ENCODE data around the gene BAZ1A. TPM values are rescaled to one million over a fixed set of nuclear protein-coding genes. Genes with fewer than 3 reads are reported as not detected.

The BAZ1A gene
- total RNA-seq (10 to 100 TPM; 17.2 to 19.2 TPM), polyA plus RNA-seq (ENCODE audit: insufficient read length in 2 of 2) (10 to 100 TPM; 14.5 to 16.6 TPM)
- long read RNA-seq, donor 1, partial matches to known transcripts = 0 of 1 reads
- long read RNA-seq, donor 1, other reads (novel, unspliced or antisense) = 0 of 1 reads
- long read RNA-seq, donor 2 = 0 reads
- long read RNA-seq, donor 3 = 0 reads
- long read RNA-seq, donor 4, partial matches to known transcripts = 0 of 1 reads
- long read RNA-seq, donor 4, other reads (novel, unspliced or antisense) = 0 of 1 reads

DNA sequence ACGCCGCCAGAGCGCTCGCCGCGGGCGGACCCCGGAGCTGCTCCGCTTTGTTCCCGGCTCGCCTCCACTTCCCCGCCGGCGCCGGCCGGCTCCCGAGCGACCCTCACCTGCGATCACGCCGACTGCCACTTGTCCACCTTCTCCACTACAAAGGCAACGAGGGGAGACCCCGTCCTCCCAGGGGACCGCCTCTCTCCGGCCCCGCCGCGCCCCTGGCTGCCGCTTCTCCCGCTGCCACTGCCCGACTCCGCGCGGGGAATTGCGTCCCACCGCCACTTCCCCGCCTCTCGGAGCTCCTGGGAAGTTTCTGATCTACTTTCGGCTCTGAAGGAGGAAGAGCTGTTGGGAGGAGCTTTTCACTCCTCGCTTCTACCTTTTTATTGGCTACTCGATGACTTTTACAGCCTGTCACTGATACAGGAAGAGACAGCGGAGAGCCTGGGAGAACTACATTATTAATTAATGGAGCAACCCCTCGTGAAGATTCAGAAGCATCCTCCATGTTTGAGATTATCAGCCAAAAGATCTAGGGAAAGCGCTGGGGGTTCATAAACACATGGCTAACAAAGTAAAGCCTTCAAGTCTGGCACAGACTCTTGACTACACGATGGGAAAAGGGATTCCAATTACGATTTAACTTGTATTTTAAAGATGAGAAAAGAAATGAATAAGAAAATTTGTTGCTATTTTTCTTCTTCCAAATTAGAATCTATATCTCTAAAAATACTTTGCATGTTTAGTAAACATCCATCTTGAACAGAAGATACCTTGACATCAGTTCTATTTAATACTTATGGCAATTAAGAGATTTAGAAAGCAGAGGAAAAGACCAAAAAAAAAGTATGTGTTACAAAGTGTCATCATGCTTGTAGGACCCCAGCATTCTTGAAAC lies at the start of gene BAZ1A:
BAZ1A (minus strand) TSS at position 330 of the 892 bp plus-strand sequence. CDS start 756 bp downstream, outside the sequence.
- WGBS (ENCODE audit: insufficient coverage) = 0% methylated on average over 30 of the region's 46 CpGs
- no peaks in the 10 kb centered on the region for H3K27me3 ChIP-seq (ENCODE audit: control insufficient read depth, insufficient read depth, low read length)
- no peaks in the 10 kb centered on the region for H3K36me3 ChIP-seq (ENCODE audit: control insufficient read depth, insufficient read depth, low read length)
- peak; percentile 29 to 91 (median 48) for DNase-seq (ENCODE audit: low read depth in 4 of 6, low spot score in 6 of 6)
- peak within 1 kb of the TSS; percentile 85 for H3K4me3 ChIP-seq (ENCODE audit: low read depth, low read length)
- H3K4me1 ChIP-seq (ENCODE audit: control insufficient read depth, insufficient read depth, low read length) = peaks cover 3% of the 10 kb centered on the region
- no peaks in the 10 kb centered on the region for H3K9me3 ChIP-seq (ENCODE audit: control insufficient read depth, insufficient read depth, low read length)
- peak within 1 kb of the TSS; percentile 97 for H3K27ac ChIP-seq (ENCODE audit: low read depth, low read length)

DNA sequence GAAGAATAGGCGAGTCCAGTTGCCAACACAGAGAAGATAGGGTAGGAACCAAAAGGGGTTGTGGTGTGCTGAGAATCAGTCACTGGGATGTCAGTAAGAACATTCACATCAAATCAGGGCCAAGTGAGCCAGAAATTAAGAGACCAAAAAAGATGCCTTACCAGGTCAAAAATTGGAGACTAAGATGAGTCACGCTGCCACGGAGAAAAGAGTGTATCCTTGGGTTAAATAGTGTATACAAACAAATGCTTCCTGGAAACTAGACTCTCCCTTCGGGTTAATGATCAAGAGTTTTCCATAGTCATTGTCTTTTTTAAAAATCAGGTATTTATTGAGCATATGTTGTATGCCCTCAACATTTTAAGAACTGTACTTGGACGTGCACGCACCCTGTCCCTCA lies 45.2 kb upstream of the BAZ1A start:
- H3K4me3 ChIP-seq (ENCODE audit: low read depth, low read length) = no peak overlapping the region

GRCh38 chr14:34913619-34914018 lies 38.5 kb upstream of the BAZ1A start:
- Histone ChIP-seq H3K9me3 (ENCODE audit: control insufficient read depth, insufficient read depth, low read length) (no peaks in the 10 kb centered on the region), H3K36me3 (ENCODE audit: control insufficient read depth, insufficient read depth, low read length) (no peaks in the 10 kb centered on the region), H3K4me1 (ENCODE audit: control insufficient read depth, insufficient read depth, low read length) (no peaks in the 10 kb centered on the region), H3K27ac (ENCODE audit: low read depth, low read length) (no peak overlapping the region), H3K27me3 (ENCODE audit: control insufficient read depth, insufficient read depth, low read length) (no peaks in the 10 kb centered on the region), H3K4me3 (ENCODE audit: low read depth, low read length) (no peak overlapping the region)
- DNase-seq (ENCODE audit: low read depth in 4 of 6, low spot score in 6 of 6) = no peak
- no CpG with 5 or more reads among the region's 2 CpGs for WGBS (ENCODE audit: insufficient coverage)

More for the DNA sequence above, 45.2 kb upstream of the BAZ1A start:
- H3K9me3 ChIP-seq (ENCODE audit: control insufficient read depth, insufficient read depth, low read length) = no peaks in the 10 kb centered on the region
- H3K27ac ChIP-seq (ENCODE audit: low read depth, low read length) = no peak overlapping the region
- WGBS (ENCODE audit: insufficient coverage) = 67% methylated on average over 3 of the region's 6 CpGs
- H3K27me3 ChIP-seq (ENCODE audit: control insufficient read depth, insufficient read depth, low read length) = no peaks in the 10 kb centered on the region
- no peaks in the 10 kb centered on the region for H3K4me1 ChIP-seq (ENCODE audit: control insufficient read depth, insufficient read depth, low read length)
- H3K36me3 ChIP-seq (ENCODE audit: control insufficient read depth, insufficient read depth, low read length) = no peaks in the 10 kb centered on the region
- no peak for DNase-seq (ENCODE audit: low read depth in 4 of 6, low spot score in 6 of 6)

GRCh38 chr14:34912966-34913365 lies 37.8 kb upstream of the BAZ1A start:
- DNase-seq (ENCODE audit: low read depth in 4 of 6, low spot score in 6 of 6) = no peak
- Histone ChIP-seq H3K27me3 (ENCODE audit: control insufficient read depth, insufficient read depth, low read length) (no peaks in the 10 kb centered on the region), H3K9me3 (ENCODE audit: control insufficient read depth, insufficient read depth, low read length) (no peaks in the 10 kb centered on the region), H3K36me3 (ENCODE audit: control insufficient read depth, insufficient read depth, low read length) (no peaks in the 10 kb centered on the region), H3K27ac (ENCODE audit: low read depth, low read length) (no peak overlapping the region), H3K4me1 (ENCODE audit: control insufficient read depth, insufficient read depth, low read length) (no peaks in the 10 kb centered on the region), H3K4me3 (ENCODE audit: low read depth, low read length) (no peak overlapping the region)
- WGBS (ENCODE audit: insufficient coverage) = 98% methylated on average over 5 of the region's 8 CpGs

- Histone ChIP-seq H3K36me3 (ENCODE audit: control insufficient read depth, insufficient read depth, low read length) (no peaks in the 10 kb centered on the region), H3K4me3 (ENCODE audit: low read depth, low read length) (no peak overlapping the region), H3K9me3 (ENCODE audit: control insufficient read depth, insufficient read depth, low read length) (no peaks in the 10 kb centered on the region), H3K4me1 (ENCODE audit: control insufficient read depth, insufficient read depth, low read length) (no peaks in the 10 kb centered on the region), H3K27ac (ENCODE audit: low read depth, low read length) (no peak overlapping the region), H3K27me3 (ENCODE audit: control insufficient read depth, insufficient read depth, low read length) (no peaks in the 10 kb centered on the region)
- no peak for DNase-seq (ENCODE audit: low read depth in 4 of 6, low spot score in 6 of 6)
- WGBS (ENCODE audit: insufficient coverage) = 80% methylated on average over 1 of the region's 3 CpGs
Measured at GRCh38 chr14:34912182-34912581, 37.0 kb upstream of the BAZ1A start.

DNA sequence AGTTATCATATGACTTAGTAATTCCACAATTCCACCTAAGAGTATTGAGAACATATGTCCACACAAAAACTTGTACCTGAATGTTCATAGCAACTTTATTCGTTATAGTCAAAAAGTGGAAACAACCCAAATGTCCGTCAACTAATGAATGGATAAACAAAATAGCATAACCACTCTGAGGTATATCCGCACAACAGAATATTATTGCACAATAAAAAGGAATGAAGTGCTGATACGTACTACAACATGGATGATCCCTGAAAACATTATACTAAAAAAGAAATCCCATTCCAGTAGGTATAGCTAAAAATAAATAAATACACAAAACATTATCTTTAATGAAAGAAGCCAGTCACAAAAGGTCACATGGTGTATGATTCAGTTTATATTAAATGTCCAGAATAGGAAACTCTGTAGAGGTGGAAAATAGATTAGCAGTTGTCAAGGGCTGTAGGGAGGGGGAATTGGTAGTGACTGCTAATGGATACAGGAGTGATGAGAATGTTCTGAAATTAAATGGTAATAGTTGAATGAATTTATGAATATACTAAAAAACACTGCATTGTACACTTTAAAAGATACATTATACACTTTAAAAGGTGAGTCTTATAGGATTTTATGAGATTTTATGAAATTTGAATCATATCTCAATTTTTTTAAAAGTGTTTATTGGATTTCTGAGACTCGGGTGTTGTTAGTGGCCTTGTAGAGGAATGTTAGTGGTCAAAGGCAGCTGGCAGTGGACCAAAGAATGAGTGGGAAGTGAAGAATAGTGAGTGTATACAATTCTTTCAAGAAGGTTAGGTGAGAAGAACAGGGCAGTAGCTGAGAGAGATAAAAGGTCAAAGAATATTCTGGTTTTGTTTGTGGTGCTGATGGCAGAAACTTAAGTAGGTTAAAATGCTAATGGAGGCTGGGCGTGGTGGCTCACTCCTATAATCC lies 36.3 kb upstream of the BAZ1A start:
- H3K4me3 ChIP-seq (ENCODE audit: low read depth, low read length) = no peak overlapping the region
- no peaks in the 10 kb centered on the region for H3K4me1 ChIP-seq (ENCODE audit: control insufficient read depth, insufficient read depth, low read length)
- no peak overlapping the region for H3K27ac ChIP-seq (ENCODE audit: low read depth, low read length)
- no peaks in the 10 kb centered on the region for H3K27me3 ChIP-seq (ENCODE audit: control insufficient read depth, insufficient read depth, low read length)
- no peaks in the 10 kb centered on the region for H3K9me3 ChIP-seq (ENCODE audit: control insufficient read depth, insufficient read depth, low read length)
- DNase-seq (ENCODE audit: low read depth in 4 of 6, low spot score in 6 of 6) = no peak
- 81% methylated on average over 2 of the region's 6 CpGs for WGBS (ENCODE audit: insufficient coverage)
- H3K36me3 ChIP-seq (ENCODE audit: control insufficient read depth, insufficient read depth, low read length) = no peaks in the 10 kb centered on the region

- Histone ChIP-seq H3K4me3 (ENCODE audit: low read depth, low read length) (no peak overlapping the region), H3K27ac (ENCODE audit: low read depth, low read length) (no peak overlapping the region), H3K9me3 (ENCODE audit: control insufficient read depth, insufficient read depth, low read length) (no peaks in the 10 kb centered on the region), H3K36me3 (ENCODE audit: control insufficient read depth, insufficient read depth, low read length) (no peaks in the 10 kb centered on the region), H3K27me3 (ENCODE audit: control insufficient read depth, insufficient read depth, low read length) (no peaks in the 10 kb centered on the region), H3K4me1 (ENCODE audit: control insufficient read depth, insufficient read depth, low read length) (no peaks in the 10 kb centered on the region)
- WGBS (ENCODE audit: insufficient coverage) = 80% methylated on average over 3 of the region's 4 CpGs
- no peak for DNase-seq (ENCODE audit: low read depth in 4 of 6, low spot score in 6 of 6)
Measured at GRCh38 chr14:34906287-34906686, 31.1 kb upstream of the BAZ1A start.

DNA sequence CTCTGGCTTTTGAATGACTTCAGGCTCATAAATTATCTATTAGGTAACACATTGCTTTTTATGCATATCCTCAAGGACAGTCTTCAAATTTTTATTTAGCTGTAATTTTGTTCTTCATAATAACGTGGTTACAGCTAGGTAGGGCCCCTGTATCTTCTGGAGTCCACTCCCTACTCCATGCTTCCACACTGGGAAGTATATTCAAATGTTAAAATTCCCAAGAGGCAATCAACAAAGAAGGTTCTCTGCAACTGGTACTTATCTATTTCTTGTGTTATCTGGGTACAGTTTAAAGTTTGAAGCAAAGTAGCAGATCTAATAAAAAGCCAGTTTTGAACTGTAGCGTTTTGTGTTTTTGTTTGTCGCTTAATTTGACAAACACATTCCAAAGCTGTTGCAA lies 20.1 kb upstream of the BAZ1A start:
- Histone ChIP-seq H3K36me3 (ENCODE audit: control insufficient read depth, insufficient read depth, low read length) (no peaks in the 10 kb centered on the region), H3K9me3 (ENCODE audit: control insufficient read depth, insufficient read depth, low read length) (no peaks in the 10 kb centered on the region), H3K27me3 (ENCODE audit: control insufficient read depth, insufficient read depth, low read length) (no peaks in the 10 kb centered on the region), H3K4me1 (ENCODE audit: control insufficient read depth, insufficient read depth, low read length) (no peaks in the 10 kb centered on the region), H3K4me3 (ENCODE audit: low read depth, low read length) (no peak overlapping the region), H3K27ac (ENCODE audit: low read depth, low read length) (no peak overlapping the region)
- WGBS (ENCODE audit: insufficient coverage) = no CpG with 5 or more reads among the region's 3 CpGs
- DNase-seq (ENCODE audit: low read depth in 4 of 6, low spot score in 6 of 6) = no peak

DNA sequence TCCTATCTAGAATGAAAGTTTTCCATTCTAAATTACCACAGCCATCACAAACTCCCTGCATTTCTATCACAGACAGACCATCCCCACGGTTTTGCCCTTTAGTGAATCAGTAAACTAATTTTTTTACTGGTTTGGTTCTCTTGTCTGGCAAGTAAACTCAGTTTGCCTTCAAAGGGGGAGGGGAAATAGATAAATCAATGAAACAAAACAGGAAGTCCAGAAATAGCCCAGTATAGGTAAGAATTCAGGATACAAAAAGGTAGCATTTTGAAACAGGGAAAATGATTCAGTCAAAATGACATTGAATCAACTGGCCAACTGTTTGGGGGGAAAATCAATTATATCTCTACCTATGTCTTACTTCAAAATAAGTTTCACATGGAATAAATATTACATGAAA lies 15.8 kb upstream of the BAZ1A start:
- DNase-seq (ENCODE audit: low read depth in 4 of 6, low spot score in 6 of 6) = no peak
- no peak overlapping the region for H3K27ac ChIP-seq (ENCODE audit: low read depth, low read length)
- WGBS (ENCODE audit: insufficient coverage) = no CpG with 5 or more reads among the region's 1 CpG
- no peaks in the 10 kb centered on the region for H3K9me3 ChIP-seq (ENCODE audit: control insufficient read depth, insufficient read depth, low read length)
- H3K4me3 ChIP-seq (ENCODE audit: low read depth, low read length) = no peak overlapping the region
- no peaks in the 10 kb centered on the region for H3K27me3 ChIP-seq (ENCODE audit: control insufficient read depth, insufficient read depth, low read length)
- no peaks in the 10 kb centered on the region for H3K36me3 ChIP-seq (ENCODE audit: control insufficient read depth, insufficient read depth, low read length)
- H3K4me1 ChIP-seq (ENCODE audit: control insufficient read depth, insufficient read depth, low read length) = no peaks in the 10 kb centered on the region
